T-helper 17 cell (primary cell): ENCODE data around the gene RPTOR. TPM values are rescaled to one million over a fixed set of nuclear protein-coding genes. Genes with fewer than 3 reads are reported as not detected.
A peak's percentile ranks its signal among the peaks of the same experiment; 100 is the strongest.

ENCODE experiments used
- ATAC-seq: fragments of 150-1000 bp; cut with Tn5 transposase; 2 replicates; pipeline ENCODE4 v1.10.0; 2021; ENCODE audit warnings: mild to moderate bottlenecking, moderate library complexity
- DNase-seq, 3 donors: peaks; one replicate each; pipeline versions ENCODE4 v3.0.0 to v3.0.0-alpha.2; 2020 to 2021
- H3K9me3 ChIP-seq: one replicate; pipeline ENCODE4 v1.7.0; 2013; ENCODE audit warnings: low read length, mild to moderate bottlenecking; ENCODE audit not compliant: control insufficient read depth, poor library complexity, severe bottlenecking
- H3K27ac Mint-ChIP-seq: one replicate; pipeline ENCODE4 v1.8.0; 2022; ENCODE audit warnings: mild to moderate bottlenecking, moderate library complexity, mixed read lengths
- H3K27me3 Mint-ChIP-seq: one replicate; pipeline ENCODE4 v1.8.0; 2022; ENCODE audit warnings: mixed read lengths
- H3K36me3 Mint-ChIP-seq: one replicate; pipeline ENCODE4 v1.8.0; 2022; ENCODE audit warnings: low read depth, mixed read lengths
- H3K4me1 Mint-ChIP-seq: one replicate; pipeline ENCODE4 v1.8.0; 2022; ENCODE audit warnings: mild to moderate bottlenecking, mixed read lengths
- H3K4me3 Mint-ChIP-seq: one replicate; pipeline ENCODE4 v1.8.0; 2022; ENCODE audit warnings: mild to moderate bottlenecking, moderate library complexity, mixed read lengths
- total RNA-seq, 4 donors: library from RNA in 2 of 4; stranded (reverse) in 2 of 4; gene quantifications; one replicate each; pipeline ENCODE4 v1.2.3 and lab custom pipeline; 2022 to 2026

RPTOR gene
- total RNA-seq, 2 donors from 2014 or later: 55.1 to 61.5 TPM

DNA sequence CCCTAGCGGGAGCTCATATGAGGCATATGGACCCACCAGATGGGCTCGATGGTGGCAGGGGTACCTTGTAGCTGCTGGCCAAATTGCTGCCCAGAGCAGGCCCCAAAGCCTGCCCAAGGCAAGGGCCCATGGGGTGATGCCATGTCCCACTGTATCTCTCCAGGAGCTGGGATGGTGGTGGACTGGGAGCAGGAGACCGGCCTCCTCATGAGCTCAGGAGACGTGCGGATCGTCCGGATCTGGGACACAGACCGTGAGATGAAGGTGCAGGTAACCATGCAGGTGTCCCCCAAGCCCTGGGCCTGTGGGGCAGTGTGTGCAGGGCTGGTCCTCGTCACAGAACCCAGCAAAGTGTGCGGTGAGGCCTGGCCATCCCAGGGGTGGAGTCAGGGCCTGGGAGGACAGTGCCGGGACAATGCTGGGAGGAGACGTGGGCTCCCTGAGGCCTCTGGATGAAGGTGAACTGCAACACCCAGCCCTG is 412.9 kb downstream of the RPTOR start:
- no peaks in the 10 kb centered on the region for H3K9me3 ChIP-seq
- Mint-ChIP-seq H3K27ac (no peak overlapping the region), H3K4me1 (no peaks in the 10 kb centered on the region), H3K27me3 (no peaks in the 10 kb centered on the region), H3K36me3 (no peaks in the 10 kb centered on the region), H3K4me3 (no peak overlapping the region)
- no peak for ATAC-seq
- peak in 1 of 3 donors; percentile 5 for DNase-seq

DNA sequence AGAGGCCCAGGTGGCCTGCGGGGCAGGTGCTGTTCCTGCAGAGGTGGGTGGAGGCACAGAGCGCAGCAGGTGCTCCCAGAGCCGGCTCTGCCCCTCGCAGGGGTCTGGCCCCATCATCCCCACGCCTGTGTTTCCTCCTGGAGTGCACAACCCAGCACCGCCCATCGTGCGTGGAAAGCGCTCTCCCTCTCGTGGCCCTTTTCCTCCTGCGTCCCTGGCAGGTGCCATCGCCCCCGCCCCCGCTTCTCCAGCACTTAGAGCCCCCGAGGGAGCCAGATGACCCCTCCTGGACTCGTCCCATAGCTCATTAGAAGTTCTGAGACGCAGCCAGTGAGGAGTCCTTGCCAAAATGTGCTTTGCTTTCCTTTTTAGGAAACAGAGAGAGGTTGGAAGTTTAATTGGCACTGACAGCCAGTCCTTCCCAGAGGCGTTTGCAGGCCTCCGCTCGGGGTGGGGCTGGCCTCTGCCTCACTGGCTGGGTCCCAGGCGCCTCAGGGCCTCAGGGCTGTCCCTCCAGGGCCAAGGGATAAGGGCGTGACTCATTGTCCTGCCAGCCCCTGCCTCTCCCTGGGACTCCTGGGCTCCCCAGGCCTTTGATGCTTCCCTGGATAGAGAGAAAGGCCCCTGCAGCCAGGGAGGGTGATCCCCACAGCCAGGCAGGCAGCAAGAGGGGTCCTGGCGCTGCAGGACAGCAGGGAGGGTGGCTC is 414.8 kb downstream of the RPTOR start:
- Mint-ChIP-seq H3K4me3 (no peak overlapping the region), H3K36me3 (no peaks in the 10 kb centered on the region), H3K4me1 (no peaks in the 10 kb centered on the region), H3K27me3 (no peaks in the 10 kb centered on the region), H3K27ac (no peak overlapping the region)
- no peak for ATAC-seq
- no peaks in the 10 kb centered on the region for H3K9me3 ChIP-seq
- no peak for DNase-seq

DNA sequence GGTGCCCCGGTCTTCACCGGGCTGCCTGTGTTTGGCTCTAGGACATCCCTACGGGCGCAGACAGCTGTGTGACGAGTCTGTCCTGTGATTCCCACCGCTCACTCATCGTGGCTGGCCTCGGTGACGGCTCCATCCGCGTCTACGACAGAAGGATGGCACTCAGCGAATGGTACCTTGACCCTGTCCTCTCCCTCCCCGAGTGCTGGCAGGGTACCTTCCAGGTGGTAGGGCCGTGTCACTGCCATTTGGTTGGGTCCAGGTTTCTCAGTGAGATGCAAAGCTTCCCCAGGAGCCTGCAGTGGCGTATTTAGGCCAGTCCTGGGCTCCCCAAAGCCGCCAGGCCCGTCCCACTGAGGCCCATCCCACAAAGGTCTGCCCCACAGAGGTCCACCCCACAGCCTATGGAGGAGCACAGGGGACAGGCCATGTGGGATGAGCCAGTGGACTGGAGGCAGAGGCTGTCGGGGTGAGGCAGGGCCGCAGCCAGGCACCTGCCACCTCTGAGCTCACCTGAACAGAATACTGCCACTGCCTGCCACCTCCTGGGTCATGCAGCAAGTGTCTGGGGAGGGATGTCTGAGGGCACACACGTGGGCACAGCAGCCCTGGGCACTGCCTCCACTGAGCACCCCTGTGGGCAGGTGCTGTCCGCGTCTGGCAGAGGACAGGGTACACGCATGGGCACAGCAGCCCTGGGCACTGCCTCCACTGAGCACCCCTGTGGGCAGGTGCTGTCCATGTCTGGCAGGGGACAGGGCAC is 415.6 kb downstream of the RPTOR start:
- DNase-seq (no peak), ATAC-seq (no peak)
- no peaks in the 10 kb centered on the region for H3K4me1 Mint-ChIP-seq
- H3K27me3 Mint-ChIP-seq: no peaks in the 10 kb centered on the region
- H3K27ac Mint-ChIP-seq: no peak overlapping the region
- H3K36me3 Mint-ChIP-seq: no peaks in the 10 kb centered on the region
- no peaks in the 10 kb centered on the region for H3K9me3 ChIP-seq
- H3K4me3 Mint-ChIP-seq: no peak overlapping the region

DNA sequence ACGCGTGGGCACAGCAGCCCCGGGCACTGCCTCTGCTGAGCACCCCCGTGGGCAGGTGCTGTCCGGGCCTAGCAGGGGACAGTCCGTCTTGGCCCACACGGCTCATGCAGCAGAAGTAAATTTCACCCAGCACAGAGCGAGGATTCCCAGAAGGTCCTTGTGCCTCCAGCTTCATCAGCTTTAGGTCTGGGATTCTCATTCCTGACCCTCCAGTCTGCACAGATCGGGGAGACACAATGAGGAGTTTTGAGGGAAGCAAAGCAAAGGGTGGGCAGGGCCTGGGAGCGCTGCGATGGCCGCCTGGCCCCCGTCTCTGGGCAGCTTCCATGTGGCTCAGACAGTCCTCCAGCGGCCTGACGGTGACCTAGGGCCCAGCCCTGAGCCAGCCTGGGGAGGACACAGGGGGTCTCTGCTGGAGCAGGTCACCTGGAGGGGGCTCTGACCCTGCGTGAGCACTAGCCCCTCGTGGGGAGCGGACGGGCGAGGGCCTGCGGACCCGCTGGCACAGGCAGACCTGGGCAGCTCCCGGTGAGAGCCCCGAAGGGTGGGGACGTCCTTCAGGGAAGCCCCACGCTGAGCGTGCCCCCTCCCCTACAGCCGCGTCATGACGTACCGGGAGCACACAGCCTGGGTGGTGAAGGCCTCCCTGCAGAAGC is 416.3 kb downstream of the RPTOR start:
- H3K4me3 Mint-ChIP-seq: no peak overlapping the region
- H3K4me1 Mint-ChIP-seq: no peaks in the 10 kb centered on the region
- H3K36me3 Mint-ChIP-seq: peaks cover 2% of the 10 kb centered on the region
- no peak for DNase-seq
- no peak for ATAC-seq
- H3K27ac Mint-ChIP-seq: no peak overlapping the region
- H3K9me3 ChIP-seq: no peaks in the 10 kb centered on the region
- no peaks in the 10 kb centered on the region for H3K27me3 Mint-ChIP-seq

GRCh38 chr17:80961541-80962330 is 417.1 kb downstream of the RPTOR start:
- no peaks in the 10 kb centered on the region for H3K4me1 Mint-ChIP-seq
- DNase-seq: no peak
- no peak overlapping the region for H3K4me3 Mint-ChIP-seq
- no peaks in the 10 kb centered on the region for H3K9me3 ChIP-seq
- H3K27me3 Mint-ChIP-seq: no peaks in the 10 kb centered on the region
- H3K36me3 Mint-ChIP-seq: peaks cover 2% of the 10 kb centered on the region
- H3K27ac Mint-ChIP-seq: no peak overlapping the region
- no peak for ATAC-seq

- no peak overlapping the region for H3K4me3 Mint-ChIP-seq
- no peaks in the 10 kb centered on the region for H3K9me3 ChIP-seq
- H3K36me3 Mint-ChIP-seq: peaks cover 2% of the 10 kb centered on the region
- DNase-seq (no peak), ATAC-seq (no peak)
- no peak overlapping the region for H3K27ac Mint-ChIP-seq
- H3K4me1 Mint-ChIP-seq: no peaks in the 10 kb centered on the region
- H3K27me3 Mint-ChIP-seq: no peaks in the 10 kb centered on the region
These were observed 418.0 kb downstream of the RPTOR start for GRCh38 chr17:80962356-80963329.

- H3K27ac Mint-ChIP-seq: no peak overlapping the region
- H3K4me3 Mint-ChIP-seq: no peak overlapping the region
- peaks cover 2% of the 10 kb centered on the region for H3K36me3 Mint-ChIP-seq
- no peaks in the 10 kb centered on the region for H3K9me3 ChIP-seq
- ATAC-seq (no peak), DNase-seq (no peak)
- H3K4me1 Mint-ChIP-seq: peaks cover 3% of the 10 kb centered on the region
- no peaks in the 10 kb centered on the region for H3K27me3 Mint-ChIP-seq
These were observed 419.3 kb downstream of the RPTOR start for GRCh38 chr17:80963812-80964543.

GRCh38 chr17:80964544-80964856 is 419.9 kb downstream of the RPTOR start:
- peaks cover 2% of the 10 kb centered on the region for H3K36me3 Mint-ChIP-seq

DNA sequence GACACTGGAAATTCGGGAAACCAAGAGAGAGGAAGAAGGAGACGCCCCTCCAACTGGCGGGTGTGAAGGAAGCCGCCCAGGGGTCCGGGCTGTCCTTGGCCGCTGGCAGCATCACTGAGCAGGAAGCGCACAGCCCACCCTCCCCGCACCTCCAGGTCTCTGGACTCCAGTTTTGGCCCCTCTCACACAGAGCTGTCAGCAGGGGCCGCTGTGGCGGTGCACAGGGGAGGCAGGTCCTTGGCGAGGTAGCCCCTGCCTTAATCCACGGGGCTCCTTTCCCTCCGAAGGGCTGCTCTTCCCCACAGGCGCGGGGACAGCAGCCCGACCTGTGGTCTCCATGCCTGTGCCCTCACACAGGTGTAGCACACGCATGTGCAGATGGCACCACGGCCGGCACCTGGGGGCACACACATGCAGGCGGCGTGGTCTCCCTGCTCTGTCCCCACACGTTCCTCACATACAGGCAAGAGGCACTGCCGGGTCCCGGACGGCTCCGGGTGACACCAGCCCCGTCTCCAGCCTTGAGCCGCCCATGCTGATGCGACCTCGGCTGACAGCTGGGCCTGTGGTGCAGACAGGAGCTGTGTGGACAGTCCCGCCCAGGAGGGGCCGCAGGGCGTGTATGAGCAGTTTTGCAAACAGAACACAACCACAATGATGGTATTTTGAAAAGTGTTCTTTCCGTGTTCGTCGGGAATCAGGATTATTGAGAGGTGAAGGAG is 420.4 kb downstream of the RPTOR start:
- ATAC-seq: no peak
- no peaks in the 10 kb centered on the region for H3K9me3 ChIP-seq
- Mint-ChIP-seq H3K27ac (peak overlapping the region; percentile 41), H3K4me3 (no peak overlapping the region), H3K27me3 (no peaks in the 10 kb centered on the region), H3K36me3 (peaks cover 2% of the 10 kb centered on the region), H3K4me1 (peaks cover 3% of the 10 kb centered on the region)
- DNase-seq: no peak

More at GRCh38 chr17:80964544-80964856, 419.9 kb downstream of the RPTOR start:
- DNase-seq (no peak), ATAC-seq (no peak)
- Mint-ChIP-seq H3K4me1 (peaks cover 3% of the 10 kb centered on the region), H3K27ac (no peak overlapping the region), H3K4me3 (no peak overlapping the region), H3K27me3 (no peaks in the 10 kb centered on the region)
- no peaks in the 10 kb centered on the region for H3K9me3 ChIP-seq

DNA sequence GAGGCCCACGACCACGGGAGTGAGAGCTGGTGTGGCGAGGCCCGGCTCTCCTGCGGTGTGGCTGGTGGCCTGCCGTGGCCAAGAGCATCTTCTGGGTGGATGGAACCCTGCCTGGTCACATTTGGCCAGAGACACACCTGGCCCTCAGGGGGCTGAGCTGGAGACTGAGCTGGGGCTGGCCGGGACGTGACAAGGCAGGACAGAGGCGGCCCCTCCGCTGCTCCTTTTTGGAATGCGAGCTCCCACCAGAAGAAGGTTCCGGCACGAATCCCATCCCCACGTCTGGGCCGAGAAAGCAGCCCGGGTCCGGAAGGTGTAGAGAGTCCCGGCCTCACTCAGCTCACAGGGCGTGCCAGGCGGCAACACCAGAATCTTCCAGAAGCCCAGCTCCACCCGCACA is 421.0 kb downstream of the RPTOR start:
- Mint-ChIP-seq H3K4me3 (no peak overlapping the region), H3K4me1 (peaks cover 7% of the 10 kb centered on the region), H3K36me3 (peaks cover 2% of the 10 kb centered on the region), H3K27me3 (no peaks in the 10 kb centered on the region), H3K27ac (peak overlapping the region; percentile 41)
- no peak for DNase-seq
- ATAC-seq: no peak
- H3K9me3 ChIP-seq: no peaks in the 10 kb centered on the region

- no peaks in the 10 kb centered on the region for H3K27me3 Mint-ChIP-seq
- no peak for ATAC-seq
- H3K4me1 Mint-ChIP-seq: peaks cover 7% of the 10 kb centered on the region
- H3K36me3 Mint-ChIP-seq: peaks cover 2% of the 10 kb centered on the region
- no peaks in the 10 kb centered on the region for H3K9me3 ChIP-seq
- H3K4me3 Mint-ChIP-seq: no peak overlapping the region
- peak overlapping the region; percentile 21 for H3K27ac Mint-ChIP-seq
- no peak for DNase-seq
These were observed 422.8 kb downstream of the RPTOR start for GRCh38 chr17:80967404-80967872.
